AG09319 (cell line): ENCODE results near the gene PALLD.

Experiments
- DNase-seq: peaks from one replicate; pipeline ENCODE4 v3.0.0-alpha.2; 2010; ENCODE audit warnings: low read depth; ENCODE audit errors: extremely low read depth
- TF ChIP-seq, protein P1 (sequence below): IDR thresholded peaks from 2 replicates; pipeline ENCODE4 v1.5.1; 2011; ENCODE audit warnings: low read depth, mild to moderate bottlenecking, inconsistent platforms, low read length, moderate library complexity

PALLD gene

DNA sequence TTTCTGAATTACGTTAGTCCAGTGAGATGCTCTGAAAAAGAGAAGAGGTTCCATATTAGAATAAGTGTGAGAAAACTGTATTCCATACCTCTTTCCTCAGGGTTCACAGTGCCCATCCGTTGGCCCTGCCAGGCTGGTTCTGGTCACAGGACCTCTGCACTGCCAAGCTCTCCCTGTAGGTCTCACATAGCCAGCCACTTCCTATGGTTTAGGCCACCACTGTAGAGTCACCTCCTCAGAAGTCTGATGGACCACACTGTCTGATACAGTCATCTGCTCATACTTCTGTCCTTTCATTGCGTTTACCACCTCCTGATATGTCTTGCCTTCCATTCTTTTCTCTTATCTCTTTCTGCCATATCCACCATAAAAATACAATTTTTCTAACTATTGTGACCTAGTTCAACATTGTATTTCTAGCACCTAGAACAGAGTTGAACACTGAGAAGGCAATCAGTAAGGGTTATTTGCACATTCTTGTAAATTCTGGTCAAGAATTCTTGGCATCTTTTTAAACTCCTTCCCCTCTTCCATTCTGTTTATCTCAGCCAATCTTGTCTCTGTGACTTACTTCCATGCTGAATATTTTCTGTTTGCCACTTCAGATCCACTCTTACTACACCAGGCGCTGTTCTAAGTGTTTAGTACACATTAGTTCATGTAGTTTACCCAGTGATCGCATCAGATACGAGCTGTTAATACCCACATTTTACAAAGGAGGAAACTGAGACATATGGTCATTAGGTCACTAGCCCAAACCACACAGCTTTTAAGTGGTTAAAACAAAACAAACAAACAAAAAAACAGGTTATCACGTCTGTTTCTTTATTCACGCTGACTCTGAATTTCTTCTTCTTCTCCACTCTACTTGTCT is 387.6 kb downstream of the PALLD start:
- DNase-seq, result no peak
- TF ChIP-seq, protein P1, sequence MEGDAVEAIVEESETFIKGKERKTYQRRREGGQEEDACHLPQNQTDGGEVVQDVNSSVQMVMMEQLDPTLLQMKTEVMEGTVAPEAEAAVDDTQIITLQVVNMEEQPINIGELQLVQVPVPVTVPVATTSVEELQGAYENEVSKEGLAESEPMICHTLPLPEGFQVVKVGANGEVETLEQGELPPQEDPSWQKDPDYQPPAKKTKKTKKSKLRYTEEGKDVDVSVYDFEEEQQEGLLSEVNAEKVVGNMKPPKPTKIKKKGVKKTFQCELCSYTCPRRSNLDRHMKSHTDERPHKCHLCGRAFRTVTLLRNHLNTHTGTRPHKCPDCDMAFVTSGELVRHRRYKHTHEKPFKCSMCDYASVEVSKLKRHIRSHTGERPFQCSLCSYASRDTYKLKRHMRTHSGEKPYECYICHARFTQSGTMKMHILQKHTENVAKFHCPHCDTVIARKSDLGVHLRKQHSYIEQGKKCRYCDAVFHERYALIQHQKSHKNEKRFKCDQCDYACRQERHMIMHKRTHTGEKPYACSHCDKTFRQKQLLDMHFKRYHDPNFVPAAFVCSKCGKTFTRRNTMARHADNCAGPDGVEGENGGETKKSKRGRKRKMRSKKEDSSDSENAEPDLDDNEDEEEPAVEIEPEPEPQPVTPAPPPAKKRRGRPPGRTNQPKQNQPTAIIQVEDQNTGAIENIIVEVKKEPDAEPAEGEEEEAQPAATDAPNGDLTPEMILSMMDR, result no peak

DNA sequence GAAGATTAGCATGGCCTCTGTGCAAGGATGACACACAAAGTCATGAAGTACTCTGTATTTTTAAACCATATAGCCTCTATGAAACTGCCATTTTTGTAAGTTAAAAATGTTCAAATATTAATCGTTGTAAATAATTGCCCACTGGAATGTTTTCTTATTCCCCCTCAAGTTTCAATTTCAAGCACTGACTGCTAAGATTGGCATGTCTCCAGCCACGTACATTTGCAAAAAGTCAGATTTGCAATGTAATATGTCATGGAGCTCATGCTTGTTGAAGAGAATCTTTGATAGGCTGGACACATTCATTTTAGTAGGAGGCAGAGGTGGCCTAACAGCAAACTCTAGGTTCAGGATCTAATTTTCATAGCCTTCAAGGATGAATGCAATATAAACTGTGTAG is 388.5 kb downstream of the PALLD start:
- DNase-seq, result no peak
- TF ChIP-seq, protein P1, result no peak

DNA sequence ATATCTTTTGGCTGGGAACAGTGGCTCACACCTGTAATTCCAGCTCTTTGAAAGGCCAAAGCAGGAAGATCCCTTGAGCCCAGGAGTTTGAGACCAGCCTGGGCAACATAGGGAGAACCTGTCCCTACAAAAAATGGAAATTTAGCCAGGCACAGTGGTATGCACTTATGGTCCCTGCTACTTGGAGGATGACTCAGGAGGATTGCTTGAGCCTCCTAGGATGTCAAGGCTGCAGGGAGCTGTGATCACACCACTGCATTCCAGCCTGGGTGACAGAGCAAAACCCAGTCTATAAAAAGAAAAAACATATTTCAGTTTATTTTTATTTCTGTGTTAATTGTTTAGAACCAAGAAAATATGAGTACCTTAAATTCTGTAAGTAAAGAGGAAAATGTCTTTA is 389.5 kb downstream of the PALLD start:
- TF ChIP-seq, protein P1, result no peak
- DNase-seq, result no peak

DNA sequence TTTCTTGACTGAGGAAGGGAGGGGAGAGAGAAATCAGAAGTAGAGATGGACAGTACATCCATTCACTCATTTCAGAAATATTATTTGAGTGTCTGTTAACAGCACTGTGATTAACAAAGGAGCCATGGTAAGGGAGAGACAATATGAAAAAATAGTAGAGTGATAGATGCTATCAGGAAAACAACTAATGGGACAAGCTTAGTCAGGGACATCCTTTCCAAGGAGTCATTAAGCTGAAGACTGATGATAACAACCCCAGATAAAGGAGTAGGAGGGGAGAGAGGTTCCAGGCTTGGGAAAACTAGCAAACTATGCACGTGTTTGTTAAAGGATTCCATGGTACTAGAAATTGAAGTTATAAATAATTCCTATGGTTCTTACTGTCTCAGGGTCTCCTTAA is 391.0 kb downstream of the PALLD start:
- TF ChIP-seq, protein P1, result no peak
- DNase-seq, result no peak

DNA sequence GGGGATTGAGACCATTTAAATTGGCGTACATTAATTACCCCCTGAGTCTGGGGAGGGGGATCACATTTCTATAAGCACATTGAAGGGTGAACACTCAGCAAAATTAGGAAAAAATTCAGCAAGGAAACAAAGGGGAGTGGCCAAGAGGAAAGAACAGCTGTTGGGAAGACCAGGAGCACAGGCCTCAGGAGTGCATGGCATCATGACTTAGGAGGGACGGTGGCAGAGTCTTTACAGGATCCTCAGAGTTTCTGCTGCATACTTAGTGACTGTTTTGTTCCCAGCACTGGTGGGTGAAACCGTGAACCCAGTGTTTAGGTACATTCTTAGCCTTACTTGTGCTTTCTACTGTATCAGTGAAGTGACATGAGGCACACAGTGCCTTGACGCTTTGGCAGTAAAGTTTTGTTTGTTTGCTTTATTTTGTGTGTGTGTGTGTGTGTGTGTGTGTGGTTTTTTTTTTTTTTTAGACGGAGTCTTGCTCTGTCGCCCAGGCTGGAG is 391.9 kb downstream of the PALLD start:
- TF ChIP-seq, protein P1, result no peak
- no peak for DNase-seq

DNA sequence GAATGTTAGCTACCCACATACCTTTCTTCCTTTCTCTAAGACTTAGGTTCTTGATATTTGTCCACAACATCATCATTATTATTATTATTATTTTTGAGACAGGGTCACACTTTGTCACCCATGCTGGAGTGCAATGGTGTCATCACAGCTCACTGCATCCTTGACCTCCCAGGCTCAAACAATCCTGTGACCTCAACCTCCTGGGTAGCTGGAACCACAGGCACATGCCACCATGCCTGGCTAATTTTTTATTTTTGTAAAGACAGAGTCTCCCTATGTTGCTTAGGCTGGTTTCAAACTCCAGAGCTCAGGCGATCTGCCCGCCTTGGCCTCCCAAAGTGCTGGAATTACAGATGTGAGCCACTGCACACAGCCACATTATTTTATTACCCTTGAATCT is 394.2 kb downstream of the PALLD start:
- no peak for DNase-seq
- TF ChIP-seq, protein P1, result no peak

DNA sequence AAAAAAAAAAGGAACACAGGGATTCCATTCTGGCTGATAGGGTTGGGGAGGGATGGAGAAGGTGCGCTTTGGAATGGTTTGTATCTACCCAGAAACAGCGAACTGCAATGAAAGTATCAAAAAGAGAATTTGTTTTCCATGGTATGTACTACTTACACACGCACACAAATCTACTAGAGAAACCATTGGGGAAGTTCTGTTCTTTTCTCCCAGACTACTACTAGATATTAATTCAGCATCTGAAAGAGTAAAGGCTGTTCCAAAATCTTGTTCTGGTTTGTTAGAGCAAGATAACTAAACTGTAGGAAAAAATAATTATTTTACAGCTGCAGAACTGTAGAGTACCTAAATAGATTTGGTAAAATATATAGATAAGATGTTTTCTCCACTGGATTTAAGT is 394.8 kb downstream of the PALLD start:
- TF ChIP-seq, protein P1, result no peak
- DNase-seq, result no peak
